HG03354 (cell line): ENCODE data around the gene TLE6.
"Not testable (repeated sequence)": the region's sequence is repeated elsewhere in the genome, so short reads cannot be mapped to it uniquely, and the experiment has no call there.

ENCODE experiments used
- ATAC-seq: cut with Tn5 transposase; IDR thresholded peaks from one replicate; pipeline ENCODE4 v1.9.1; 2021; ENCODE audit warnings: mild to moderate bottlenecking; ENCODE audit not compliant: unreplicated experiment, poor library complexity, severe bottlenecking

The TLE6 gene

GRCh38 chr19:2977001-2977745 is at the start of gene TLE6:
Gene TLE6 (plus strand): TSS chr19:2977564. CDS start chr19:2978234, 670 bp downstream.
- peak; percentile 94 for ATAC-seq

GRCh38 chr19:2933490-2933910 is 43.9 kb upstream of the TLE6 start:
- no peak for ATAC-seq

GRCh38 chr19:2935863-2936262 is 41.5 kb upstream of the TLE6 start:
- not testable (repeated sequence) for ATAC-seq

GRCh38 chr19:2942928-2943640 is 34.3 kb upstream of the TLE6 start:
- no peak for ATAC-seq

GRCh38 chr19:2944403-2944774 is 33.0 kb upstream of the TLE6 start:
- ATAC-seq, result no peak

GRCh38 chr19:2944775-2945574 is 32.4 kb upstream of the TLE6 start, which contains the start of gene ZNF77:
Gene ZNF77 (minus strand): TSS chr19:2944971. CDS start chr19:2944840, 131 bp downstream.
- ATAC-seq, result peak; percentile 91

GRCh38 chr19:2945575-2946184 is 31.7 kb upstream of the TLE6 start:
- no peak for ATAC-seq

GRCh38 chr19:2949939-2950285 is 27.5 kb upstream of the TLE6 start:
- ATAC-seq, result peak; percentile 10

- ATAC-seq, result peak; percentile 90
Observed at GRCh38 chr19:2950286-2951124, 26.9 kb upstream of the TLE6 start.

- ATAC-seq, result no peak
Observed at GRCh38 chr19:2952953-2953481, 24.3 kb upstream of the TLE6 start.

GRCh38 chr19:2957160-2957559 is 20.2 kb upstream of the TLE6 start:
- no peak for ATAC-seq

GRCh38 chr19:2960120-2960519 is 17.2 kb upstream of the TLE6 start:
- no peak for ATAC-seq

- ATAC-seq, result no peak
Observed at GRCh38 chr19:2962018-2962670, 15.2 kb upstream of the TLE6 start.

GRCh38 chr19:2963122-2963521 is 14.2 kb upstream of the TLE6 start:
- ATAC-seq, result no peak

- ATAC-seq, result not testable (repeated sequence)
Observed at GRCh38 chr19:2963631-2964030, 13.7 kb upstream of the TLE6 start.

GRCh38 chr19:2964874-2965273 is 12.5 kb upstream of the TLE6 start:
- ATAC-seq, result no peak

GRCh38 chr19:2967972-2968371 is 9.4 kb upstream of the TLE6 start:
- ATAC-seq, result no peak

- no peak for ATAC-seq
Observed at GRCh38 chr19:2969104-2969504, 8.3 kb upstream of the TLE6 start.
